Astrocyte of the hippocampus (primary cell): ENCODE results near the gene SMC1B.
"Not testable (repeated sequence)": the region's sequence is repeated elsewhere in the genome, so short reads cannot be mapped to it uniquely, and the experiment has no call there.

ENCODE experiments used
- DNase-seq: peaks from one replicate; pipeline ENCODE4 v3.0.0; 2011; ENCODE audit warnings: low read depth, low spot score

The SMC1B gene

DNA sequence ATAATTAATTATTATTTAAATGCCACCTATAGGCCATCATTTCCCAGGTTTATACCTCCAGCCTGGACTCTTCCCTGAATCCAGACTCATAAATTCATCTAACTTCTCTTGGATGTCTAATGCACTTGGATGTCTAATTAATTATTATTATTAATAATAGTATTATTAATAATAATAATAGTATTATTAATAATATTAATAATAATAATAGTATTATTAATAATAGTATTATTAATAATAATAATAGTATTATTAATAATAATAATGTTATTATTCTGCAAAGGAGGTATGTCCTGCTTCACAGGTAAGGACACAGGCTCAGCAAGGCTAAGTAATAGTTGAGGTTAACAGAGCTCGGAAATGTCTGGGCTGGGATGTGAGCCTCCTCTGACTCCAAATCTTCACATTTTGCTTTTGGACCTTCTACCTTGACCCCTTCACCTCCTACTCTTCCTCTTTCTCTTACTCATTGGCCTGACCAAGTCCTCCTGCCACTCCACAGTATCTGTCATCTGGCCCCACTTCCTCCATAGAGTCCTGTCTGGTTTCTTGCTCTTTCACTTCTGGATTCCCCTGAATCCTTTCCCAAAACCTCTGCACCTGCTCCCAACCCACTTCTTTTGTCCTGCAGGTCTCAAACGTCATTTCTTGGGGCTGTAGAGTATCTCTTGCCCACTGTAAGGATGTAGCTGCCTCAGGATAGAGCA is 8.1 kb upstream of the SMC1B start:
- DNase-seq = no peak

DNA sequence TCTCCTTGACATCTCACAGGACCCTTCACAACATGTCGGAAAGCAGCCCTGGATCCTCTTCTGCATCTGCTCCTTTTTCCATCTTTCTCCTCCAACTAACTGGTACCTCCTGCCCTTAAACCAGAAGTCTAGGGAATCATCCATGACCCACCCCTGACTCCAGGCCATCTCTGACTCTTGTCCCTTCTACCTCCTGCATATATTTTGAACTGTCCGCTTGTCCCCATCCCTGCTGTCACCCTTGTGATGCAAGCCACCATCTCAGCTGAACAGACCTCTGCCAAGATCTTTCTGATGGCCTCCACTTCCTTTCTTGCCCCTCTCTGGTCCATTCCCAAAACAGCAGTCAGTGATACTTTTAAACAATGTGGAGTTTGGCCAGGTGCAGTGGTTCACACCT is 7.1 kb upstream of the SMC1B start:
- DNase-seq = no peak

DNA sequence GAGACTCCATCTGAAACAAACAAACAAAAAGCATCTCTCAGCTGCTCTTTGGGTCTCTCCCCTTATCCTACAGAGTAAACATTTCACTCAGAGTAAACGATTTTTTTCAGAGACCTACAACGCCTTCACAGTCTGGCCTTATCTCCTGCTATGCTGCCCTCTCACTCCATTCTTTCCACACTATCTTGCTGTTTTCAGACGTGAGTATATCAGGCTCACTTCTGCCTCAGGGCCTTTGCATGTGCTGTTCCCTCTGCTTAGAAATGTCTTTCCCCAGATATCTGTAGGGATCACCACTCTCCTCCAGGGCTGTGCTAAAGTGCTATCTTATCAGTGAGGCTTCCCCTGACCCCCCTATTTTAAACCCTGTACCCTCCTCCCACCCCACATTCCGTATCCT is 6.6 kb upstream of the SMC1B start:
- DNase-seq = no peak

DNA sequence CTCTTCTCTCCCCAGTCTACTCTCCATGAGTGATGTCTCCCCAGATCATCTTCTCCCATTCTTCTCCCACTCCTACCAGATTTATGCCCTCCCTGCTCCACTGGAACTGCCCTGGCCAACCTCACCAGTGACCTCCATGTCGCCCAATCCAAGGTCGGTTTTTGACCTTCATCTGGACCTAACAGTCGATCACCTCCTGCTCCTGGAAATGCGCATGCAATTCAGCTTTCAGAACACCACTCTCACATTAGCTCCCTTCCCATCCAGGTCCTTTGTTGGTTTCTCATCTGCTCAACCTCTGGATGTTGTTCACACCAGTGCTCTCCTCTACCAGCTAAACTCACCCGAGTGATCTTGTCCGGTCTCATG is 5.4 kb upstream of the SMC1B start:
- no peak for DNase-seq

DNA sequence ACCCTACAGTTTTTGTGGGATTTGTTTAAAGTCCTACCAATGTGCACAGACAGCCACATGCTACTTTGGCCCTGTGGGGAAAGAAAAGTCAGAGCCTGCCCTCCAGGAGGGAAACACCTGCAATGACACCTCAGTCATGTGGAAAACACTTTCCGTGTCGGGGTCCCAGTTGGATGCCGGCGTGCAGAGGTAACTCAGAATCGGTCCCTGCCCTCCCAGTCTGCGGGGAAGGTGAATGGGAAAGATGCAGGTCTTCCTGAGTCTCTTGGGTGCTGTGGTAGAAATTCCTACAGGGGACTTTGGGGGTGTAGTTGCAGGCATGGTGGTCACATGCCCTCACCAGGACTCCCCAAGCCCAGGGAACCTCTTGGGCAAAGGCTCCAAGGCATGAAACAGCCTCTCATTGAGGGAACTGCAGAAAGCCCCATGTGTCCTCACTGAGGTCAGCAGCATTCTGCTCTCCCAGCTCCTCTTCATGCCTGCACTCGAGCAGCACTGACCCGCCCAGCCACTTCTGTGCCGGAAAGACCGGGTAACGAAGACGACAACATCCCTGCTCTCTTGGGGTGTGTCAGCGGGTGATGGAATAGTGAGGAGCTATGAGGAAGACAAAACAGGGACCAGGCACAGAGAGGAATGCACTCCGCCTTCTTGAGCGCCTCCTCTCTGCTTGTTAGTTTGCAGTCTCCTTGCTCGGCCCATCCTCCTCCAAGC is 4.8 kb upstream of the SMC1B start:
- DNase-seq = no peak

DNA sequence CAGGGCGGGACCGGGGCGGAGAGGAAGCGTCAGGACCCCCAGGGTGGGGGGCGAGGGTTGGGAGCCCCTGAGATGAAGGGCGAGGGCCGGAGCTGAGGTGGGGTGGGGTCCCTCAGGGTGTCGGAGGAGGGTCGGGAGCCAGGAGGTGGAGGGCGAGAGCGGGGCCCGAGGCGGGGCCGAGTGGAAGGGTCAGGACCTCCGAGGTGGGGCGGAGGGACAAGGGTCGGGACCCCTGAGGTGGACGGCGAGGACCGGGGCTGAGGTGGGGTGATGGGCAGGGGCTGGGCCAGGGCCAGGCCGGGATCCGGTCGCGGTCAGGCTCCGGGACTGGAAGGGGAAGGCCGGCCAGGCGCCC is 409 bp downstream of the SMC1B start:
- DNase-seq = no peak

DNA sequence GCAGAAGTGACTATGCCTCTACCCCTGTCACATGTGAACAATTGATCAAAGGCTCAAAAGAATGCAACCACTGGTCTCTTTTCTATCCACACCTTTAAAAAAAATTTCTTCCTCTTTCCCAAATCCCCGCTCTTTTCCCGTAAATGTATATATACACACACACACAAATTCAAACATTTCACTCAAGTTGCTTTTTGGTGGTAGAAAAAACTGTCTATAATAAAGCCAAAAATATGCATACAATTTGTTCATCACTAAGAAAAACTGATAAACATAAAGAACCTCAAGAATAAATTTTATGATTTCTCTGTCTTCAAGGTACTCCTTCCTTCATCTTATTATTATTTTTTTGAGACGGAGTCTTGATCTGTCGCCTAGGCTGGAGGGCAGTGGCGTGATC is 5.6 kb downstream of the SMC1B start:
- no peak for DNase-seq

DNA sequence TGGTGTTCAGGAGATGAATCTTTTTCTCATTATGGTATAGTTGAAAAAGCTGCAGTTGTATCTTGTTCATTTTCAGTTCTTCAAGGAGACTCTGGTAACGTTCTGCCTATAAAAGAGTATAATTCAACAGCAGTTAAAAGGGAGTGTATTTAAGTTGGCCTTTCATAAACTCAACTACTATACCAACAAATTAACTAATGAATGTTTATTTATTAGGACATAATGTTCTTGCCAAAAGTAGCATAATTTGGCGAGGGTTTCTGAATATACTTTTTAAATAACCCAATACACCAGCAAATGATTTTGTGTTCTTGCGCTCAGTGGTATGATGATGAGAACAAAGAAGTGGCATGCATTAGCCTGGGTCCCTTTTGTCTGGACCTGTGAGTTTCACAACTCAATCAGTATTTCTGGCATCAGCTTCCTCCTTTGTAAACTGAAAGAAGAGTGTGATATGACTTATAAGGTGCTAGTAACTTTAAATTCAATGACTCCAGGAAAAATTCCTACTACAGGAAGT is 10.9 kb downstream of the SMC1B start:
- DNase-seq = no peak

DNA sequence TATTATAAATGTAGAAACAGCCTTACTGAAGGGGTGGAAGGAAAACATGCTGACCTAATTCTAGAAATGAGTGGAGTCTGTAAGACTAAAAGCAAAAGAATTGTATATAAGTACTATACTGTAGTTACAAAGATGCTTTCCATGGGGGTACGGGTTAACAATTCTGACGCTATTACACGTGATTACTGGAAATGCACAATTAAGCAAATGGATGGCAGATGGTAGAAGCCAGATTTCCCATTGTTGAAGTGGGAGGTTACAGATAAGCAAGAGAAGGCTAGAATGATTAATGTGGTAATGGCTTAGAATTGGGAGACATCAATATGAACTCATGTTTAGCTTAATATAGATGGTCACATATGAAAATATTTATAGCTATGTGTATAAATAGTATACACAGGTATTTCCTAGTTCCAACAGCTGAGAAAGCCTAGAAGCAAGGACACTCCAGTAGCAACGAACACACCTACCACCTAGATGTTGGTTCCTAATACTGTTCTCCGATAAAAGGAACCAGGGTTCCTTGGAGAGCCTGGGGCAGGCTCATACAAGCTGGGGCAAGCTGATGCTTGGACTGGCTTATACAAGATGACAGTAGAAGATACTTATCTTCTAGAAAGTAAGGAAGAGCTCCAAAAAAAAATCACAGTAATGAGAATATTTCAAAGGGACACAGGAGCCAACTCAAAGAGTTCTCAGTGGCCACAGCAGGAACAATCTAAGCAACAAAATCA is 13.5 kb downstream of the SMC1B start:
- no peak for DNase-seq

DNA sequence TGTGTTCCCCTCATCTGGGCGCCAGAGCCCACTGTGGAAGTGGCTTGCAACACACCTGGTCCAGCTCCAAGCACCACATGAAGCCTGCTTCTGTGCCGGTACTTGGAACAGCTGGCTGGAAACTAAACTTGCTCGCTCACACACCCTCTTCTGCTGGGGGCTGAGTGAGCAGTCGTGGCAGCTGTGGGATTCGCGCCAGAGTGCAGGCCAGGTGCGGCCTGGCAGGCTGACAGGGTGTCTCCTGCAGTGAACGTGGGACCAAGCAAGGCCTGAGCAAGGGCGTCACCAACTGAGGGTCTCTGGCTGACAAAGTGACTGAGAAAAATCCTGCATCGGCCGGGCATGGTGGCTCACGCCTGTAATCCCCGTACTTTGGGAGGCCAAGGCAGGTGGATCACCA is 15.2 kb downstream of the SMC1B start:
- DNase-seq = no peak

DNA sequence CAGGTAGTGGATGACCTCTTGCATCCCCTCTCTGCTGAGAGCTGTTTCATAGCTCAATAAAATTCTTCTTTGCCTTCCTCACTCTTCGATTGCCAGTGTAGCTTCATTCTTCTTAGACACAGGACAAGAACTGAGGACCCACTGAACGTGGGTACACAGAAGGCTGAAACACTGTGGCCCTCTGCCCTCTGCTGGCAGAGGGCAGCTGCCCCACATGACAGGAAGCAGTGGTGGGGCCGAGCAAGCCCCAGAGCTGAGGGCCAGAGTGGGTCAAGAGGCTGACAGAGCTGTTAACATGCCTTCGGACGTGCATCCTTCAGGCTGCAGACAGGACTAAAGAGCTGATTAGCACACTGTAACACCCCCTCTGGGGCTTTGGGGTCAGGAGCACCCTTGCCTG is 15.6 kb downstream of the SMC1B start:
- no peak for DNase-seq

DNA sequence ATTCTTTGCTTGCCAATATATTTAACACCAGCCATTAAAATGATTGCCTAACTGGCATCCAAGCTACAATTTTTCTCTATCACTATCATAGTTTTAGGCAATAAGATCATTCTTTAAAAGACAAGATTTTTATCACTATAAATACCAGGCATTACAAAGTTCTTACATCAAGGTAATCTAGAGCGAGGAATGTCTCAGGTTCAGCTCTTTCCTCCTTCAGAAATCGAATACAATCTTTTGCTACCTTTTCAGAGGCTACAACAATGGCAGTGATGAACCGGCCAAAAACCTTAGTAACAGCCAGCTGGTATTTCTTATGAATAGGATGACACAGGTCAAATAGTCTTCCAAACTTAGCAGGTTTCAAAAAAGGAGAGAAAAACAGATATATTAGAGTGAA is 23.9 kb downstream of the SMC1B start:
- no peak for DNase-seq

DNA sequence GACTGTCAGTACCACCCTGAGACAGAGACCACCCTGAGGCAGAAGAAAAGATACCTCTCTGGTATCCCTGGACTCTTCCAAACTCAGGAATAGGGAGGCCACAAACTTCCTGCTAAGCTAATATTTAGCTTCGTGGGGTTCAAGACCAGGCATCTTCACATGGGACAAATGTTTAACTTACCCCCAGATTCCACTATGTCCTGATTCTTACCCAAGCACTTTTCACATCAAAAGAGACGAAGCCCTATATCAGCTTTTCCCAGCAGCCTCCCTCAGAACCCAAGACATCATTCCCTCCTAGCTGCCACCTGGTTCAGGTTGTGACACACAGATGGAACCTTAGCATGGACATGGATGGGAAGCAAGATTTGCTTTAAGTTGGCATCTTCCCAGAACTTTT is 32.1 kb downstream of the SMC1B start:
- DNase-seq = no peak

DNA sequence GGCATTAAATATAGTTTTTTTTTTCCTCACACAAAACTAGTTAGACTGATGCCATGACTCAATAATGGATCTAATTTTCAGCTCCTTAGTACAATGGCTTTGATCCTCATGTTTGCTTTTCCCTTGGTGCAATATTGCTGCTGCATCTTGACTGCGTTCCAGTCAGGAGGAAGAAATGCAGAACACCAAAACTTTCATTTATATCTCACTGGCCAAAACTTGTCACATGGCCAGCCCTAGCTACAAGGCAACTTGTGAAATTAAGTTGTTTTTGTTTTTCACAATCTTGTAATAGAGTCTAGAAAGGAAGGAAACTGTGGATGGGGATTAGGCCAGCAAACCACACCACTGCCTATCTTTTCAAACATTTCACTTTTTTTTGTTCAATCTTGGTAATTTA is 36.7 kb downstream of the SMC1B start:
- no peak for DNase-seq

DNA sequence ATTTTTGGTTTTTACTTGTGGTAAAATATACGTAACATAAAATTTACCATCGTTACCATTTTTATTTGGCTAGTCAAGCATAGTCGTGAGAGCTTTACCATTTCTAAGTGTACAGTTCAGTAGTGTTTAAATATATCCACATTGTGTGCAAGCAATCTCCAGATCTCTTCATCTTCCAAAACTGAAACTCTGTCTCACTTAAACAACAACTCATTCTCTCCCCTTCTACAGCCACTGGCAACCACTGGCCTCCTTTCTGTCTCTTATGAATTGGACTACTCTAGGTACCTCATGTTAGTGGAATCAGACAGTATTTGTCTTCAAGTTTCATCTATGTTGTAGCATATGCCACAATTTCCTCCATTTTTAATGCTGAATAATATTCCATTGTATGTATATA is 37.4 kb downstream of the SMC1B start:
- no peak for DNase-seq

DNA sequence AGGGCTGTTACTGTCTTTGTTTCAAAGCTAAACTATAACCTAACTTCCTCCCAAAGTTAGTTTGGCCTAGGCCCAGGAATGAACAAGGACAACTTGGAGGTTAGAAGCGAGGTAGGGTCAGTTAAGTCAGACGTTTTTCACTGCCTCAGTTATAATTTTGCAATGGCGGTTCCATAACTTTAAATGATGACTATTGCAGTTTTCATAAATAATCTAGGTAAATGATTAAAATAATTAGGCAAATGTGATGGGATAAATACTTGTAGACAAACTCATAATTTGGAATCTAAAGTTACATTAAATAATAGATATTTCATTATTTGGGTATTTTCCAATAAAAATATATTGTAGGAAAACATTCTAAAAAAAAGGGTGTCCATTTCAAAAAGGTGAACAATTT is 39.8 kb downstream of the SMC1B start:
- not testable (repeated sequence) for DNase-seq

DNA sequence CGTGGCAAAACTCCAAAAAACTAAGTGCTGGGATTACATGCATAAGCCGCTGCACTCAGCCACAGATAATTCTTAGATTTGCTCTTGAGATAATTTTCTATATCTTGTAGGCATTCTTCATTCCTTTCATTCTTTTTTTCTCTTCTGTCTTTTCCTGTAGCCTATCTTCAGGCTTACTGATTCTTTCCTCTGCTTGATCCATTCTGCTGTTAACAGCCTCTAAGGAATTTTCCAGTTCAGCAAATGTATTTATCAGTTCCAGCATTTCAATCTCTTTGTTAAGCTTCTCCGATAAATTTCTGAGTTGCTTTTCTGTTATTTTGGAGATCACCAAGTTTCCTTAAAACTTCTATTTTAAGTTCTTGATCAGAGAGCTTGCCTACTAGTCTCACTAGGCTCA is 46.7 kb downstream of the SMC1B start:
- DNase-seq = no peak

DNA sequence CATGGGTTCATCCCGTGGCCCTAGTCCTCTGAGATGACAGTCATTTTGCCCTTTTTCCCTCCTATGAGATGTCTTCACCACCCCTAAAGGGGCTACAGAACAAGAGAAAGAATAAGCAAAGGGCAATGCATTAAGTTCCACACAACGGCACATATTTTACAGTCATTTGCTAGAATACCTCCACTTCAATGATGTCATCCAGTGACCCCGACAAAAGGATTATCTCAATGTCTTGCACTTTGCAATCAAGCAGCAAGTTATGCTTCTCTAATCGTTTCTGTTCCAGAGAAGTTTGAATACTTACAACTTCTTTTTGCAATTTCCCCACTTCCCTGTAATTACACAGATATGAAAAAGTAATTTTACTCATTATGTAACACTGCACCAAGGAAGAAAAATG is 53.8 kb downstream of the SMC1B start:
- DNase-seq = no peak

DNA sequence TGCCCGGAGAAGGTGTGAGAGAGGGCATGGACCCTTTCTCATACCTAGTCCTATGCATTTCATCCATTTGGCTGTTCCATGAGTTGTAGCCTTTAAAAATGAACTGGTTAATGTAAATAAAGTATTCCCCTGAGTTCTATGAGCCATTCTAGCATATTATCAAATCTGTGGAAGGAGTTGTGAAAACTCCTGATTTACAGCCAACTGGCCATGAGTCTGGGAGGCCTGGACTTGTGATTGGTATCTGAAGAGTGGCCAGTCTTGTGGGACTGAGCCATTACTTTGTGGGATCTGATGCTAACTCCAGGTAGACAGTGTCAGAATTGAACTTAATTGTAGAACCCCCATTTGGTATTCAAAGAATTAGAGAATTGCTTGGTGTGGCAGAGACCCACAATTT is 55.3 kb downstream of the SMC1B start:
- no peak for DNase-seq

DNA sequence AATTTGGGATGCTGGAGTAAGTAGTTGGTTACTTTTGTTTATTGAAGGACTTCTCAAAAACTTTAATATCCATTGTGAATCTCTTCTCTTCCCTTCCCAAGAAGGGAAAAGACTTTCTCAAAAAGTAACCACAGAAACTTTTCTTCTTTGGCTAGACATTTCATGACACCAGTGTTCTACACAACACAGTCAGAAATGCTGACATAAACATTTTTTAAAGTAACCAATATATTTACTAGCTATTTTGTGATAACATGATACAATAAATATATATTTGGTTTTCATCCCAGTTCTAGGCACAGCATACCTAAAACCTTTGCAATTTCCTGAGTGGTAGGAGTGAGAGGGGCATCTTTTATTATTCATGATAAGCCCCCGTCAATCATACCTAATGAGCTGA is 55.9 kb downstream of the SMC1B start:
- DNase-seq = no peak

DNA sequence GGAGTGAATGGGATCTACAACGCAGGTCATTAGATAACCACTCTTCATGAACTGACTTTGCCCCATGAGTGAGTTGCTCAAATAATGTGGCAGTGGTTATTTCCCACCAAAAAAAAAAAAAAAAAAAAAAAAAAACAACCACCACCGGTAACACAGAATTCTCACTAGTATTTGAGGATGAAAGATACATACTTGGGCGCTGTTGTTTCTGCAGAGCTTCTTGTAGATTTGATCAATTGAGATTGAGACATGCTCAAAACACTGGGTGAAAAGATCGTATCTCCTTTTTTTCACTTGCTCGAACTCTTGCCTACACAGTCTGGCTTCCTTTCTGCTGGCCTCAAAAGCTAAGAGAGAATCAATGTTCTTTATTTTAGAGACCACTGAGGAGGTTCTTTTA is 59.6 kb downstream of the SMC1B start:
- no peak for DNase-seq

DNA sequence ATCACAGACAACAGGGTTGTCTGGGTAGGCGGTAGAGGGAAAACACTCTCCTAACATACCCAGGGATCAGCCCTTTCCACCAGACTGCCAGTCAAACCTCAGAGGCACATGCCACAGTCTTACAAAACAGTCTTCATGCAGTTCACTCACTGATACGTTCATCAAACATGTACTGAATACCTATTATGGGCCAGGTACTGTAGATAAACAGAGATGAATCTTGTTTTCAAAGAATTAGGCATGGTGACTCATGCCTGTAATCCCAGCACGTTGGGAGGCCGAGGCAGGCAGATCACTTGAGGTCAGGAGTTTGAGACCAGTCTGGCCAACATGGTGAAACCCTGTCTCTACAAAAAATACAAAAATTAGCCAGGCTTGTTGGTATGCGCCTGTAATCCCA is 60.6 kb downstream of the SMC1B start:
- DNase-seq = not testable (repeated sequence)

DNA sequence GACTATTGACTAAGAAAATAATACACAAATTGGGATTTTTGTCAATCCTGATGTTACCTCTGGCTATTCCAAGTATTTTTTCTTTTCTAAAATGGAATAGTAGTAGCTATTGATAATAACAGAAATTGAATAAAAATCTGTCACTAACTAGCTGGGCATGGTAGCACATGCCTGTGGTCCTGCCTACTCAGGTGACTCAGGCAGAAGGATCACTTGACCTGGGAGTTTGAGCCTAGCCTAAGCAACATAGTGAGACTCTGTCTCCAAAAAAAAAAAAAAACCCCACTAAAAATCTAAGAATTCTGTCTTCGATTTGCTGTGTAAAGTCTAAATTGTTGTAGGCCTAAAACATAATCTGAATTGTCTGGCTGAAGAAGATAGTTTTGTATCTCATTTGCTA is 61.4 kb downstream of the SMC1B start:
- DNase-seq = no peak
